ENCODE measurements around the gene GPR35. TPM values are rescaled to one million over a fixed set of nuclear protein-coding genes. Genes with fewer than 3 reads are reported as not detected.

The GPR35 gene
- polyA plus RNA-seq, 1 of the 3 experiments (the other 2 are of a cell fraction): 1.2 TPM

DNA sequence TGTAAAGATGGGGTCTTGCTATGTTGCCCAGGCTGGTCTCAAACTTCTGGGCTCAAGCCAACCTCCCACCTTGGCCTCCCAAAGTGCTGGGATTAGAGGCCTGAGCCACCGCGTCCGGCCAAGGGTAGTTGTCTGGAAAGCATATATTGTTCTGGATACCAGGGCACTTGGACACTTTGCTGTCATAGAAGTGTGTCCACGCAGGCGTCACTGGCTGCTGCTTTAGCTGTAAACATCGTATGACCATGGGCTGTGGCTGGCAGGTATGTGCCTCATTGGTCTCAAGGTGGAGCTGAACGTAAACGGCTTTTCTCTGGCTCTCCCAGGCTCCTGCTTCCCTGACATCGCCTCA lies 3.2 kb upstream of the GPR35 start:
- no peak for DNase-seq
- H3K9ac ChIP-seq: no peak overlapping the region
- no peaks in the 10 kb centered on the region for H3K79me2 ChIP-seq (ENCODE audit: insufficient read depth)
- 76% methylated on average over 9 of the region's 9 CpGs for WGBS (ENCODE audit: low lambda C conversion rate)
- CTCF ChIA-PET: interaction anchor here (0.9 to 2.0 kb wide), 6 partner anchors 16 to 66 kb away, joined by 3 to 6 read pairs (median 4); partner anchors contain the start of gene CAPN10
- POLR2A ChIA-PET: interaction anchor here (0.6 kb wide), 1 partner anchor 35 kb away, joined by 3 read pairs; the partner anchor contains the start of gene CAPN10
- no peak overlapping the region for H3K4me3 ChIP-seq (ENCODE audit: low read depth in 2 of 2, low read length in 1 of 2)
- H3K36me3 ChIP-seq (replicated peaks in 1 of 2; ENCODE audit: control insufficient read depth in 1 of 2, insufficient read depth in 2 of 2, low read length in 1 of 2): no peaks in the 10 kb centered on the region
- no peaks in the 10 kb centered on the region for H4K20me1 ChIP-seq (ENCODE audit: insufficient read depth)
- peaks cover 0 to 25% of the 10 kb centered on the region in 2 experiments; a peak in 1 of 4 replicates for H3K4me1 ChIP-seq (ENCODE audit: control insufficient read depth in 1 of 2, insufficient read depth in 2 of 2, low read depth in 1 of 2, low read length in 1 of 2)
- H3K27ac ChIP-seq (ENCODE audit: low read depth in 2 of 2, low read length in 1 of 2): no peak overlapping the region; a peak in 1 of 4 replicates
- no peaks in the 10 kb centered on the region for H3K9me3 ChIP-seq
- no peaks in the 10 kb centered on the region for H3K9me2 ChIP-seq
- no peak overlapping the region for H2AFZ ChIP-seq (ENCODE audit: low read depth)
- no peaks in the 10 kb centered on the region for H3F3A ChIP-seq (replicated peaks; ENCODE audit: insufficient read depth)
- TF ChIP-seq SIN3A (IDR thresholded peaks at IDR 0.05; ENCODE audit: borderline replicate concordance, low read depth, low read length) (no peak), RCOR1 (IDR thresholded peaks at IDR 0.05; ENCODE audit: low read length) (no peak), TCF12 (IDR thresholded peaks at IDR 0.05) (no peak), GATA2 (CRISPR knock-in tag; IDR thresholded peaks at IDR 0.05) (no peak), NFIC (IDR thresholded peaks at IDR 0.05; ENCODE audit: borderline replicate concordance) (no peak), EZH2phosphoT487 (IDR thresholded peaks at IDR 0.05; ENCODE audit: borderline replicate concordance, low read depth) (no peak), RAD21 (IDR thresholded peaks at IDR 0.05; ENCODE audit: low read length) (no peak), YY1 (IDR thresholded peaks at IDR 0.05; ENCODE audit: low read depth) (no peak), TAF1 (IDR thresholded peaks at IDR 0.05; ENCODE audit: borderline replicate concordance, low read depth, low read length) (no peak), NRF1 (IDR thresholded peaks at IDR 0.05; ENCODE audit: low read depth, low read length) (no peak)
- TF ChIP-seq, protein P1, sequence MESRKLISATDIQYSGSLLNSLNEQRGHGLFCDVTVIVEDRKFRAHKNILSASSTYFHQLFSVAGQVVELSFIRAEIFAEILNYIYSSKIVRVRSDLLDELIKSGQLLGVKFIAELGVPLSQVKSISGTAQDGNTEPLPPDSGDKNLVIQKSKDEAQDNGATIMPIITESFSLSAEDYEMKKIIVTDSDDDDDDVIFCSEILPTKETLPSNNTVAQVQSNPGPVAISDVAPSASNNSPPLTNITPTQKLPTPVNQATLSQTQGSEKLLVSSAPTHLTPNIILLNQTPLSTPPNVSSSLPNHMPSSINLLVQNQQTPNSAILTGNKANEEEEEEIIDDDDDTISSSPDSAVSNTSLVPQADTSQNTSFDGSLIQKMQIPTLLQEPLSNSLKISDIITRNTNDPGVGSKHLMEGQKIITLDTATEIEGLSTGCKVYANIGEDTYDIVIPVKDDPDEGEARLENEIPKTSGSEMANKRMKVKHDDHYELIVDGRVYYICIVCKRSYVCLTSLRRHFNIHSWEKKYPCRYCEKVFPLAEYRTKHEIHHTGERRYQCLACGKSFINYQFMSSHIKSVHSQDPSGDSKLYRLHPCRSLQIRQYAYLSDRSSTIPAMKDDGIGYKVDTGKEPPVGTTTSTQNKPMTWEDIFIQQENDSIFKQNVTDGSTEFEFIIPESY (IDR thresholded peaks at IDR 0.05; ENCODE audit: borderline replicate concordance, low read depth): no peak
- TF ChIP-seq, protein P2, sequence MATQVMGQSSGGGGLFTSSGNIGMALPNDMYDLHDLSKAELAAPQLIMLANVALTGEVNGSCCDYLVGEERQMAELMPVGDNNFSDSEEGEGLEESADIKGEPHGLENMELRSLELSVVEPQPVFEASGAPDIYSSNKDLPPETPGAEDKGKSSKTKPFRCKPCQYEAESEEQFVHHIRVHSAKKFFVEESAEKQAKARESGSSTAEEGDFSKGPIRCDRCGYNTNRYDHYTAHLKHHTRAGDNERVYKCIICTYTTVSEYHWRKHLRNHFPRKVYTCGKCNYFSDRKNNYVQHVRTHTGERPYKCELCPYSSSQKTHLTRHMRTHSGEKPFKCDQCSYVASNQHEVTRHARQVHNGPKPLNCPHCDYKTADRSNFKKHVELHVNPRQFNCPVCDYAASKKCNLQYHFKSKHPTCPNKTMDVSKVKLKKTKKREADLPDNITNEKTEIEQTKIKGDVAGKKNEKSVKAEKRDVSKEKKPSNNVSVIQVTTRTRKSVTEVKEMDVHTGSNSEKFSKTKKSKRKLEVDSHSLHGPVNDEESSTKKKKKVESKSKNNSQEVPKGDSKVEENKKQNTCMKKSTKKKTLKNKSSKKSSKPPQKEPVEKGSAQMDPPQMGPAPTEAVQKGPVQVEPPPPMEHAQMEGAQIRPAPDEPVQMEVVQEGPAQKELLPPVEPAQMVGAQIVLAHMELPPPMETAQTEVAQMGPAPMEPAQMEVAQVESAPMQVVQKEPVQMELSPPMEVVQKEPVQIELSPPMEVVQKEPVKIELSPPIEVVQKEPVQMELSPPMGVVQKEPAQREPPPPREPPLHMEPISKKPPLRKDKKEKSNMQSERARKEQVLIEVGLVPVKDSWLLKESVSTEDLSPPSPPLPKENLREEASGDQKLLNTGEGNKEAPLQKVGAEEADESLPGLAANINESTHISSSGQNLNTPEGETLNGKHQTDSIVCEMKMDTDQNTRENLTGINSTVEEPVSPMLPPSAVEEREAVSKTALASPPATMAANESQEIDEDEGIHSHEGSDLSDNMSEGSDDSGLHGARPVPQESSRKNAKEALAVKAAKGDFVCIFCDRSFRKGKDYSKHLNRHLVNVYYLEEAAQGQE (IDR thresholded peaks at IDR 0.05; ENCODE audit: low read depth, low read length): no peak
- H3K27me3 ChIP-seq (ENCODE audit: insufficient read depth): no peaks in the 10 kb centered on the region
- H3K4me2 ChIP-seq: no peak overlapping the region

Data from SK-N-SH (cell line).